Naive thymus-derived CD8-positive, alpha-beta T cell (primary cell): ENCODE data around the gene FOXN3. TPM values are rescaled to one million over a fixed set of nuclear protein-coding genes. Genes with fewer than 3 reads are reported as not detected.

ENCODE experiments used
- ATAC-seq, 2 donors: fragments of 150-1000 bp; cut with Tn5 transposase in 1 of 2; sonication (Bioruptor Pico), chemical (Tn5 transposase) in 1 of 2; 1 replicate in 1 of 2; 2 replicates in 1 of 2; pipeline ENCODE4 v1.10.0; 2021; ENCODE audit warnings: mild to moderate bottlenecking in 2 of 2, moderate library complexity in 2 of 2
- POLR2A ChIA-PET: fragments of 350-600 bp; sonication (Branson Sonifier 250); formaldehyde crosslinking; loops from one replicate; lab custom pipeline; 2021; ENCODE audit warnings: antibody characterized with exemption; lab: Charles Lee
- DNase-seq, 10 donors: peaks; one replicate each; pipeline versions ENCODE4 v3.0.0 to v3.0.0-alpha.2; 2020 to 2022
- H3K27ac Mint-ChIP-seq, 10 donors: one replicate each; pipeline ENCODE4 v1.8.0; 2020 to 2022; ENCODE audit warnings: mild to moderate bottlenecking in 10 of 10, mixed read lengths in 10 of 10, moderate library complexity in 4 of 10, inconsistent platforms in 1 of 10
- H3K27me3 Mint-ChIP-seq, 5 donors: one replicate each; pipeline ENCODE4 v1.8.0; 2021 to 2022; ENCODE audit warnings: mixed read lengths in 5 of 5
- H3K36me3 Mint-ChIP-seq, 3 donors: one replicate each; pipeline ENCODE4 v1.8.0; 2020 to 2022; ENCODE audit warnings: mixed read lengths in 3 of 3, mild to moderate bottlenecking in 2 of 3, inconsistent platforms in 1 of 3
- H3K4me1 Mint-ChIP-seq, 4 donors: one replicate each; pipeline ENCODE4 v1.8.0; 2021 to 2022; ENCODE audit warnings: mixed read lengths in 4 of 4
- H3K4me3 Mint-ChIP-seq, 10 donors: one replicate each; pipeline ENCODE4 v1.8.0; 2020 to 2022; ENCODE audit warnings: mild to moderate bottlenecking in 10 of 10, mixed read lengths in 10 of 10, moderate library complexity in 6 of 10, inconsistent platforms in 1 of 10
- H3K9me3 Mint-ChIP-seq, 9 donors: one replicate each; pipeline ENCODE4 v1.8.0; 2020 to 2022; ENCODE audit warnings: mixed read lengths in 9 of 9, mild to moderate bottlenecking in 3 of 9, inconsistent platforms in 1 of 9, moderate library complexity in 1 of 9
- polyA plus RNA-seq, 3 donors: library from polyadenylated mRNA; unstranded; fragments of 300-500 nt; fragmentation: Illumina TruSeq; gene quantifications; one replicate each; pipeline ENCODE4 v1.2.3, GENCODE V29; 2021
- total RNA-seq, 8 experiments: library from RNA in 2 of 8; stranded (reverse) in 2 of 8; gene quantifications; one replicate each; pipeline ENCODE4 v1.2.3 and lab custom pipeline; 2021 to 2026

FOXN3 gene
- total and polyA plus RNA-seq, 5 experiments from 2014 or later = 107 to 148 (median 125) TPM

GRCh38 chr14:89291351-89291940 is 125.6 kb downstream of the FOXN3 start:
- no peak for ATAC-seq
- no peaks in the 10 kb centered on the region for H3K27me3 Mint-ChIP-seq
- peaks cover 0 to 29% (median 9%) of the 10 kb centered on the region in 3 donors for H3K36me3 Mint-ChIP-seq
- POLR2A ChIA-PET = interaction anchor here (0.5 kb wide), 1 partner anchor 76 kb away, joined by 3 read pairs; no protein-coding TSS in a partner anchor
- H3K27ac Mint-ChIP-seq = peak overlapping the region in 2 of 10 donors; percentile 38 to 64
- peaks cover 32 to 66% (median 58%) of the 10 kb centered on the region in 4 donors for H3K4me1 Mint-ChIP-seq
- H3K9me3 Mint-ChIP-seq = no peaks in the 10 kb centered on the region
- H3K4me3 Mint-ChIP-seq = no peak overlapping the region
- no peak for DNase-seq

- Mint-ChIP-seq H3K27me3 (no peaks in the 10 kb centered on the region), H3K4me1 (peaks cover 32 to 71% (median 62%) of the 10 kb centered on the region in 4 donors), H3K27ac (peak overlapping the region in 4 of 10 donors; percentile 3 to 38 (median 6)), H3K4me3 (no peak overlapping the region), H3K36me3 (peaks cover 0 to 31% (median 9%) of the 10 kb centered on the region in 3 donors), H3K9me3 (no peaks in the 10 kb centered on the region)
- no peak for ATAC-seq
- POLR2A ChIA-PET = no interaction called here
- no peak for DNase-seq
Measured at GRCh38 chr14:89290813-89291212, 126.2 kb downstream of the FOXN3 start.

- POLR2A ChIA-PET = no interaction called here
- H3K4me1 Mint-ChIP-seq = peaks cover 35 to 76% (median 65%) of the 10 kb centered on the region in 4 donors
- peak overlapping the region in 1 of 10 donors; percentile 61 for H3K27ac Mint-ChIP-seq
Measured at GRCh38 chr14:89289477-89289876, 127.6 kb downstream of the FOXN3 start.

GRCh38 chr14:89288114-89288513 is 128.9 kb downstream of the FOXN3 start:
- Mint-ChIP-seq H3K27me3 (no peaks in the 10 kb centered on the region), H3K4me1 (peaks cover 32 to 72% (median 63%) of the 10 kb centered on the region in 4 donors)
- no peak for ATAC-seq

More at GRCh38 chr14:89289477-89289876, 127.6 kb downstream of the FOXN3 start:
- Mint-ChIP-seq H3K9me3 (no peaks in the 10 kb centered on the region), H3K4me3 (no peak overlapping the region), H3K27me3 (no peaks in the 10 kb centered on the region), H3K36me3 (peaks cover 0 to 31% (median 4%) of the 10 kb centered on the region in 3 donors)
- no peak for ATAC-seq
- no peak for DNase-seq

GRCh38 chr14:89284333-89285058 is 132.5 kb downstream of the FOXN3 start:
- Mint-ChIP-seq H3K9me3 (no peaks in the 10 kb centered on the region), H3K4me3 (no peak overlapping the region), H3K36me3 (peaks cover 0 to 36% (median 7%) of the 10 kb centered on the region in 3 donors), H3K27ac (peak overlapping the region in 2 of 10 donors; percentile 9 to 64), H3K27me3 (no peaks in the 10 kb centered on the region), H3K4me1 (peaks cover 19 to 61% (median 53%) of the 10 kb centered on the region in 4 donors)
- POLR2A ChIA-PET = interaction anchor here (0.6 to 0.9 kb wide), 2 partner anchors 13 to 24 kb away, joined by 3 read pairs; no protein-coding TSS in a partner anchor
- no peak for ATAC-seq
- no peak for DNase-seq

More at GRCh38 chr14:89288114-89288513, 128.9 kb downstream of the FOXN3 start:
- peak overlapping the region in 1 of 10 donors; percentile 54 for H3K27ac Mint-ChIP-seq
- H3K4me3 Mint-ChIP-seq = no peak overlapping the region
- DNase-seq = no peak
- POLR2A ChIA-PET = no interaction called here
- peaks cover 0 to 32% (median 4%) of the 10 kb centered on the region in 3 donors for H3K36me3 Mint-ChIP-seq
- no peaks in the 10 kb centered on the region for H3K9me3 Mint-ChIP-seq

- Mint-ChIP-seq H3K4me1 (peaks cover 19 to 67% (median 57%) of the 10 kb centered on the region in 4 donors), H3K4me3 (peak overlapping the region in 1 of 10 donors; percentile 7), H3K27ac (peak overlapping the region in 2 of 10 donors; percentile 9 to 10), H3K27me3 (no peaks in the 10 kb centered on the region), H3K9me3 (no peaks in the 10 kb centered on the region), H3K36me3 (peaks cover 0 to 45% (median 10%) of the 10 kb centered on the region in 3 donors)
- POLR2A ChIA-PET = interaction anchor here (0.6 kb wide), 1 partner anchor 14 kb away, joined by 3 read pairs; no protein-coding TSS in a partner anchor
- peak; percentile 49 to 74 for ATAC-seq
- no peak for DNase-seq
Measured at GRCh38 chr14:89283327-89284060, 133.5 kb downstream of the FOXN3 start.

- Mint-ChIP-seq H3K36me3 (peaks cover 0 to 52% (median 13%) of the 10 kb centered on the region in 3 donors), H3K4me1 (peaks cover 23 to 71% (median 65%) of the 10 kb centered on the region in 4 donors), H3K27ac (peak overlapping the region in 4 of 10 donors; percentile 8 to 57 (median 43)), H3K9me3 (no peaks in the 10 kb centered on the region), H3K27me3 (no peaks in the 10 kb centered on the region), H3K4me3 (peak overlapping the region in 1 of 10 donors; percentile 41)
- ATAC-seq (no peak), DNase-seq (no peak)
- POLR2A ChIA-PET = no interaction called here
Measured at GRCh38 chr14:89282191-89282590, 134.8 kb downstream of the FOXN3 start.

GRCh38 chr14:89280600-89280999 is 136.4 kb downstream of the FOXN3 start:
- no peak overlapping the region for H3K27ac Mint-ChIP-seq
- H3K36me3 Mint-ChIP-seq = peaks cover 0 to 56% (median 13%) of the 10 kb centered on the region in 3 donors
- POLR2A ChIA-PET = interaction anchor here (0.9 kb wide), 1 partner anchor 12 kb away, joined by 4 read pairs; no protein-coding TSS in a partner anchor
- ATAC-seq (no peak), DNase-seq (no peak)
- H3K4me3 Mint-ChIP-seq = no peak overlapping the region
- H3K27me3 Mint-ChIP-seq = no peaks in the 10 kb centered on the region
- H3K9me3 Mint-ChIP-seq = no peaks in the 10 kb centered on the region
- H3K4me1 Mint-ChIP-seq = peaks cover 31 to 74% (median 66%) of the 10 kb centered on the region in 4 donors

GRCh38 chr14:89279649-89280232 is 137.3 kb downstream of the FOXN3 start:
- DNase-seq (no peak), ATAC-seq (no peak)
- H3K4me3 Mint-ChIP-seq = peak overlapping the region in 1 of 10 donors; percentile 5
- H3K9me3 Mint-ChIP-seq = no peaks in the 10 kb centered on the region
- H3K27me3 Mint-ChIP-seq = no peaks in the 10 kb centered on the region
- POLR2A ChIA-PET = interaction anchor here (0.9 kb wide), 1 partner anchor 13 kb away, joined by 4 read pairs; no protein-coding TSS in a partner anchor
- H3K36me3 Mint-ChIP-seq = peaks cover 0 to 52% (median 13%) of the 10 kb centered on the region in 3 donors
- peak overlapping the region in 1 of 10 donors; percentile 19 for H3K27ac Mint-ChIP-seq
- peaks cover 32 to 75% (median 66%) of the 10 kb centered on the region in 4 donors for H3K4me1 Mint-ChIP-seq

- ATAC-seq (no peak), DNase-seq (no peak)
- POLR2A ChIA-PET = no interaction called here
- H3K4me3 Mint-ChIP-seq = peak overlapping the region in 1 of 10 donors; percentile 22
- peak overlapping the region in 1 of 10 donors; percentile 30 for H3K27ac Mint-ChIP-seq
- H3K27me3 Mint-ChIP-seq = no peaks in the 10 kb centered on the region
- peaks cover 39 to 77% (median 70%) of the 10 kb centered on the region in 4 donors for H3K4me1 Mint-ChIP-seq
- H3K9me3 Mint-ChIP-seq = no peaks in the 10 kb centered on the region
- peaks cover 0 to 59% (median 13%) of the 10 kb centered on the region in 3 donors for H3K36me3 Mint-ChIP-seq
Measured at GRCh38 chr14:89277203-89277602, 139.8 kb downstream of the FOXN3 start.

GRCh38 chr14:89276424-89276975 is 140.5 kb downstream of the FOXN3 start:
- DNase-seq = peak in 2 of 10 donors; percentile 3 to 16
- POLR2A ChIA-PET = no interaction called here
- Mint-ChIP-seq H3K9me3 (no peaks in the 10 kb centered on the region), H3K36me3 (peaks cover 0 to 55% (median 13%) of the 10 kb centered on the region in 3 donors), H3K4me1 (peaks cover 37 to 74% (median 66%) of the 10 kb centered on the region in 4 donors), H3K27ac (peak overlapping the region; percentile 3 to 82 (median 42)), H3K27me3 (no peaks in the 10 kb centered on the region), H3K4me3 (peak overlapping the region in 3 of 10 donors; percentile 3 to 45 (median 25))
- peak; percentile 37 to 56 for ATAC-seq
